K562 (cell line): ENCODE data around the gene PIWIL1.

Source experiments
- BRCA1 ChIP-seq, 2 experiments: fragments of 450-650 bp in 1 of 2; sonication (generic) in 1 of 2; formaldehyde crosslinking in 1 of 2; IDR thresholded peaks; 2 replicates each; pipeline versions ENCODE4 v1.5.0 to v1.6.1; 2017 to 2020; ENCODE audit warnings: mild to moderate bottlenecking in 1 of 2, missing genetic modification reagents in 1 of 2
- FOXA1 ChIP-seq: fragments of 450-650 bp; IDR thresholded peaks from 2 replicates; pipeline ENCODE4 v1.6.1; 2016; ENCODE audit warnings: mild to moderate bottlenecking, borderline replicate concordance
- KAT2B ChIP-seq: IDR thresholded peaks from one replicate; pipeline ENCODE4 v1.6.1; 2012; ENCODE audit warnings: low read depth, mild to moderate bottlenecking, control low read depth, inconsistent platforms, low read length, moderate library complexity
- KAT7 ChIP-seq: sonication (generic); formaldehyde crosslinking; IDR thresholded peaks from 2 replicates; pipeline ENCODE4 v1.8.0; 2022; ENCODE audit warnings: missing genetic modification reagents, mild to moderate bottlenecking, borderline replicate concordance
- NR2C1 ChIP-seq, 2 experiments: fragments of 450-650 bp; IDR thresholded peaks; 2 replicates each; pipeline ENCODE4 v1.6.1; 2017; ENCODE audit warnings: mild to moderate bottlenecking in 2 of 2, antibody characterized with exemption in 1 of 2, inconsistent platforms in 1 of 2, missing compliant biosample characterization in 1 of 2, missing genetic modification characterization in 1 of 2
- PATZ1 ChIP-seq: fragments of 250-450 bp; sonication (Bioruptor Pico); IDR thresholded peaks from 2 replicates; pipeline ENCODE4 v1.5.0; 2020; ENCODE audit warnings: mild to moderate bottlenecking, borderline replicate concordance
- PURB ChIP-seq: sonication (generic); formaldehyde crosslinking; IDR thresholded peaks from 2 replicates; pipeline ENCODE4 v1.9.0; 2021; ENCODE audit warnings: low read depth, mild to moderate bottlenecking, missing genetic modification reagents
- SMAD3 ChIP-seq: fragments of 450-650 bp; formaldehyde crosslinking; conservative IDR thresholded peaks from 2 replicates; pipeline ENCODE4 v1.4.0; 2020; ENCODE audit warnings: mild to moderate bottlenecking
- TF ChIP-seq, protein P1 (sequence below), 3 experiments: IDR thresholded peaks in 2 of 3; conservative IDR thresholded peaks in 1 of 3; 2 replicates each; pipeline ENCODE4 v1.5.1; 2011 to 2012; ENCODE audit warnings: low read length in 3 of 3, mild to moderate bottlenecking in 3 of 3, control low read depth in 2 of 3, improper control_type of control experiment in 1 of 3, inconsistent platforms in 1 of 3, low read depth in 1 of 3, mixed read lengths in 1 of 3, moderate library complexity in 1 of 3; ENCODE audit not compliant: insufficient read depth in 2 of 3

- no peak for TF ChIP-seq NR2C1 (IDR thresholded peaks at IDR 0.05)
- no peak for TF ChIP-seq NR2C1 (tag; IDR thresholded peaks at IDR 0.05)
- TF ChIP-seq SMAD3 (CRISPR knock-in tag), result no peak
- TF ChIP-seq, protein P1, sequence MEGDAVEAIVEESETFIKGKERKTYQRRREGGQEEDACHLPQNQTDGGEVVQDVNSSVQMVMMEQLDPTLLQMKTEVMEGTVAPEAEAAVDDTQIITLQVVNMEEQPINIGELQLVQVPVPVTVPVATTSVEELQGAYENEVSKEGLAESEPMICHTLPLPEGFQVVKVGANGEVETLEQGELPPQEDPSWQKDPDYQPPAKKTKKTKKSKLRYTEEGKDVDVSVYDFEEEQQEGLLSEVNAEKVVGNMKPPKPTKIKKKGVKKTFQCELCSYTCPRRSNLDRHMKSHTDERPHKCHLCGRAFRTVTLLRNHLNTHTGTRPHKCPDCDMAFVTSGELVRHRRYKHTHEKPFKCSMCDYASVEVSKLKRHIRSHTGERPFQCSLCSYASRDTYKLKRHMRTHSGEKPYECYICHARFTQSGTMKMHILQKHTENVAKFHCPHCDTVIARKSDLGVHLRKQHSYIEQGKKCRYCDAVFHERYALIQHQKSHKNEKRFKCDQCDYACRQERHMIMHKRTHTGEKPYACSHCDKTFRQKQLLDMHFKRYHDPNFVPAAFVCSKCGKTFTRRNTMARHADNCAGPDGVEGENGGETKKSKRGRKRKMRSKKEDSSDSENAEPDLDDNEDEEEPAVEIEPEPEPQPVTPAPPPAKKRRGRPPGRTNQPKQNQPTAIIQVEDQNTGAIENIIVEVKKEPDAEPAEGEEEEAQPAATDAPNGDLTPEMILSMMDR (IDR thresholded peaks at IDR 0.05 in 2 of 3, conservative IDR thresholded peaks at IDR 0.05 in 1 of 3; ENCODE audit: insufficient read depth in 2 of 3, low read depth in 1 of 3, low read length in 3 of 3), result no peak
- no peak for TF ChIP-seq PATZ1 (CRISPR knock-in tag)
- TF ChIP-seq KAT7 (CRISPR knock-in tag), result no peak
- no peak for TF ChIP-seq BRCA1 (IDR thresholded peaks at IDR 0.05)
- TF ChIP-seq BRCA1 (CRISPR knock-in tag; IDR thresholded peaks at IDR 0.05), result no peak
- no peak for TF ChIP-seq KAT2B
- no peak for TF ChIP-seq FOXA1
- TF ChIP-seq PURB (CRISPR knock-in tag), result no peak
Observed at GRCh38 chr12:130367523-130367922, 29.8 kb downstream of the PIWIL1 start.
